Right lobe of liver (tissue), 4 donors: ENCODE results near the gene SDHAF1.

Experiments used
- CTCF ChIP-seq, 4 donors: fragments of 200-600 bp in 3 of 4; fragments of 450-650 bp in 1 of 4; IDR thresholded peaks; one replicate each; pipeline versions ENCODE4 v1.5.1 to v1.8.0; 2016 to 2022; ENCODE audit warnings: antibody characterized with exemption in 4 of 4, mild to moderate bottlenecking in 2 of 4
- POLR2A ChIP-seq: fragments of 450-650 bp; IDR thresholded peaks from one replicate; pipeline ENCODE4 v1.6.1; 2017; ENCODE audit warnings: antibody characterized with exemption, mild to moderate bottlenecking
- donor health status: DM: no; HTN: no; CAD: no.
- donor health status: DM: no; HTN: no; CAD: no.
- donor health status: DM: no; HTN: yes; CAD: no.

DNA sequence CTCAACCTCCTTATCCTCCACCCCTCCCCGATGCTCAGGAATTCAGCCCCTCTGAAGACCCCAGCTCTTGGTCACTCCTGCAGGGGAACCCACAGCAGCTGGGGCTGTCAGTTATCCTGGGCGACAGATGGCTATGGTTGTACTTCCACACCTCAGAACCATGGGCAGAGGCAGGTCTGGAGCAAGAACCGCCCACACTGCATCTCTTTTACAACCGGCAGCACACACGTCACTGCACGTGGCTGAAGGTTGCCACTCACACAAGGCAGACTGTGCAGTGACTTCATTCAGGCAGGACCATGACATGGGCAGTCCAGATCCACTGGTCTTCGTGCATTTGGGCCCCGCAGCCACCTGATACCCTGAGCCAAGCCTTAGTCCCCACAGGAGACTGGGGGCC lies 21.5 kb upstream of the SDHAF1 start:
- TF ChIP-seq CTCF (IDR thresholded peaks at IDR 0.05) (no peak), POLR2A (no peak)
